Fibroblast of the conjunctiva (primary cell): ENCODE measurements around the gene NIPAL3.
"Not testable (repeated sequence)": the region's sequence is repeated elsewhere in the genome, so short reads cannot be mapped to it uniquely, and the experiment has no call there.

Experiments
- DNase-seq: peaks from one replicate; pipeline ENCODE4 v3.0.0-alpha.2; 2010; ENCODE audit warnings: low read depth

Gene NIPAL3

GRCh38 chr1:24491577-24492360 lies 76.2 kb downstream of the NIPAL3 start:
- DNase-seq = no peak

DNA sequence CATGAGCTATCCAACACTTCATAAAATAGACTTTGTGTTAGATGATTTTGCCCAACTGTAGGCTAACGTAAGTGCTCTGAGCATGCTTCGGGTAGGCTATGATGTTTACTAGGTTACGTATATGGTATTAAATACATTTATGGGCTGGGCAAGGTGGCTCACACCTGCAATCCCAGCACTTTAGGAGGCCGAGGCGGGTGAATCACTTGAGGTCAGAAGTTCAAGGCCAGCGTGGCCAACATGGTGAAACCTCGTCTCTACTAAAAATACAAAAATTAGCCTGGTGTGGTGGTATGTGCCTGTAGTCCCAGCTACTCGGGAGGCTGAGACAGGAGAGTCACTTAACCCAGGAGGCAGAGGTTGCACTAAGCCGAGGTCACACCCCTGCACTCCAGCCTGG lies 77.3 kb downstream of the NIPAL3 start:
- not testable (repeated sequence) for DNase-seq

GRCh38 chr1:24493785-24494184 lies 78.2 kb downstream of the NIPAL3 start:
- DNase-seq = no peak

DNA sequence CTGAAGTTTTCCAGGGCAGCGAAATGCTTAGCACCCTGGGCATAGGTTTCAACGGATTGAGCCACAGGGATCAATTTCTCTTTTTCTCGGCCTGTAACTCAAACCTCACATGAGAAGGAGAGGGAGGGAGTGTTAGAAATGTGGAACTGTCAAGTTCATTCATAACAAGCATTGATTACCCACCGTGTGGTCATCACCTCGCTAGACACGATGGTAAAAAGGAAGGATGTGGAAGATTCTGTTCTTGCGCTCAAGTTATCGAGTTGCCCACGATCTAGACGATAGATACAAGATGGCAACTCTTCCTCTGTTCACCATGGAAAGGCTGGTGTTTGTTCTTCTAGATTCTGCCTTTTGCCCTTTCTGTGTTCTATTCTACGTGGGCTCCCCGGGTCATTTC lies 83.0 kb downstream of the NIPAL3 start:
- DNase-seq = no peak

GRCh38 chr1:24500448-24501048 lies 84.9 kb downstream of the NIPAL3 start:
- DNase-seq = no peak

- no peak for DNase-seq
Observed at GRCh38 chr1:24501371-24502064, 85.9 kb downstream of the NIPAL3 start.

DNA sequence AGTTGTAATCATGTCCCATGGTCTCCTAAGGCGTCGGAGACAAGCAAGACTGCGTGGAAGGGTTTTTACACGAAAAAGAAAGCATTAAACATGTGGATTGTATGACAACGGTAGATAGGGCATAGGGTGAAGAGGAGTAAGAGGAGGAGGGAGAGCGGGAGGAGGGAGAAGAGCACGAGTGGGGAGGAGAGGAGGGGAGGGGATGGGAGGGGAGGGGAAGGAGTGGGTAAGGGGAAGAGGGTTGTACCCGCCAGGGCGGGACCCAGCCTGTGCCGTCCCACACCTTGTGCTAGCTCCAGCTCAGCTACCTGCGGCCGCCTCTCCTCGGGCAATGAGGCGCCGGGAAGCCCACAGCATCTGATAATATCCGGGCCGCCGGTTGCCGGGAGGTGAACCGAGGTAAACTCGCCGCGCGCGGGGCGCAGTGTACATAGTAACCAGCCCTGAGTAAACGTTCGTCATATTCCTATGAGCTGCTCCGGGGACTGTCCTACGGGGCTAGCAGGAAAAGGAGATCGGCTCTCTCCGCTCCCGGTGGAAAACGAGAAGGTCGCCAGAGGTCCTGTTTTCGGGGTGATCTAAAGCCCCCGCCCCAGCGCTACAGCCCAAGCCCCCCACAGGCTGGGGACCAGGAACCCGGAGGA lies 86.6 kb downstream of the NIPAL3 start:
- no peak for DNase-seq

- peak; percentile 47 for DNase-seq
Observed at GRCh38 chr1:24502709-24503058, 87.1 kb downstream of the NIPAL3 start, which contains the start of gene RCAN3. TSS of gene RCAN3 (plus strand) at chr1:24502836. CDS start at chr1:24514373, 11,537 bp downstream.

GRCh38 chr1:24503059-24503751 lies 87.6 kb downstream of the NIPAL3 start:
- DNase-seq = no peak

DNA sequence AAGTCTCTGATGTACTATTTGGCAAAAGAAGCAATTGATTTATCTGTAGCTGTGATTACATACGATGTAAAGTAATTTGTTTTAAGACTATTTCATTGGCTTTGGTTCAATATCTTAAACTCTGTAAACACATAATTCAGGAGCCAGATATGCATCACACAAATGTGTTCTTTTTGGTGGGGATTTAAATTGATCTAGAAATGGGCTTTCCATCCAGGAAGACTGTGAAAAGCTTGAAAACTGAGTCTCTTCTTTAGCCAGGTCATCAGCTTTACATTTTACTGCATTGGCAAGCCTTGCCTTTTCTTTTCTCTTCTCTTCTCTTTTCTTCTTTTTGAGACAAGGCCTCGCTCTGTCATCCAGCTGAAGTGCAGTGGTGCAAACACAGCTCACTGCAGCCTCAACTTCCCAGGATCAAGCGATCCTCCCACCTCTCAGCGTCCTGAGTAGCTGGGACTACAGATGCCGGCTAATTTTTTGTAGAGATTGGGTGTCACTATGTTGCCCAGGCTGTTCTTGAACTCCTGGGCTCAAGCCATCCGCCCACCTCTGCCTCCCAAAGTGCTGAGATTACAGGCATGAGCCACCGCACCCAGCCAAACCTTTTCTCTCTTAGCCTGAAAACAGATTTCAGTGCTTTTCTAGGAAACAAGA lies 88.4 kb downstream of the NIPAL3 start:
- no peak for DNase-seq

GRCh38 chr1:24504560-24504959 lies 89.0 kb downstream of the NIPAL3 start:
- DNase-seq = no peak

GRCh38 chr1:24505816-24506215 lies 90.2 kb downstream of the NIPAL3 start:
- no peak for DNase-seq

DNA sequence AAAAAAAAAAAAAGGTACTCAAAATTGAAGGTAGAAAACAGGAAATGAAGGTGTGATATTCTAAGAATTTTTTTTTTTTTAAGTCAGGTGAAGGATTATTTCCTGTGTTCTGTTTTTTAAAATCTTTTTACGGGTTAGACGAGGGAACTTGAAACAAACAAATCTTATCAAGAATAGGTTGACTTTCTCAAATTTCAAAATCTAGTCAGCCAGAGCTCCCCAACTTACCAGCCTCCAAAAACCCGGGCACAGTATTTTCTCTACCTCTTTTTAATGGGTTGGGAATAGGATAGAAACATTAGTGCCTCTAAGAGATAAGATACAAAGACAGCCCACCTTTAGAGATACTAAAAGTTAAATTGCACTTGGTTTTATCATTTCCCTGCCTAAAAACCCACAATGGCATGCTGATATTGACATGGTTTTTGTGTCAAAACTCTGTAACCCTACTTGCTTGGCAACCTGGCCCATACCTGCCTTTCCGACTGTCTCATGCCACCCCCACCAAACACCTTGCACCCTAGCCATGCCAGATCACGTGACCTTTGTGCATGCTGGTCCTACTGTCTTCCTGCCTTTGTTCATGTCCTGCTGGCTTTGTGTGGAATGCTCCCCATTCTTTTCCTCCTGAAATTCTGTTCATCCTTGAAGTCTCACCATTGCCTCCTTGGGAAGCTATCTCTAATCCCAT lies 91.2 kb downstream of the NIPAL3 start:
- no peak for DNase-seq

GRCh38 chr1:24507405-24507804 lies 91.8 kb downstream of the NIPAL3 start:
- no peak for DNase-seq

DNA sequence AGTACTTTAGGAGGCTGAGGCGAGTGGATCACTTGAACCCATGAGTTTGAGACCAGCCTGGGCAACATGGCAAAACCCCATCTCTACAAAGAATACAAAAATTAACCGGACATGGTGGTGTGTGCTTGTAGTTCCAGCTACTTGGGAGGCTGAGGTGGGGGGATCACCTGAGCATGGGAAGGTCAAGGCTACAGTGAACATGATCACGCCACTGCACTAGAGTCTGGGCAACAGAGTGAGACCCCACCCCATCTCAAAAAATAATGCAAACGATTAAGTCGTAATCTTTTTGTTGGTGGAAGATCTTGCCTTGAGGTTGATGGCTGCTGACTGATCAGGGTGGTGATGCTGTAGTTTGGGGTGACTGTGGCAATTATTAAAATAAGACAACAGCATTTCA lies 93.3 kb downstream of the NIPAL3 start:
- DNase-seq = no peak

GRCh38 chr1:24513706-24514105 lies 98.1 kb downstream of the NIPAL3 start:
- no peak for DNase-seq

DNA sequence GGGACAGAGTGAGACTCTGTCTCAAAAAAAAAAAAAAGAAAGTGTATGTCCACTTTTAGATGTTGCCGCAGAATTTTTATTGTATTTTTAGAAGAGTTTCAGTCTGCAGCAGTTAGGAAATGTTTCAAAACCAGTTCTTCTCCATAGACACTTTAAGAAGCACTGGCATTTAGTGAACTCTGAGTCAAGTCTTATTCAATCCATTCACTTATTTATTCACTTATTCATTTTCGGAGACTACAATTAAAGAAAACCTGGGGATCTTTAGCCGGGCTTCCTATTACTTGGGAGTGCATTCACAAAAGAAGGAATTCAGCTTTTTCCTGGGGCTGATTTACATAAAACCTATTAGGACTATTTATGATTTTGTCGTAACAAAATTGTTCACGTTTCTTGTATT lies 99.3 kb downstream of the NIPAL3 start:
- no peak for DNase-seq

GRCh38 chr1:24515671-24516209 lies 100.1 kb downstream of the NIPAL3 start:
- DNase-seq = not testable (repeated sequence)

DNA sequence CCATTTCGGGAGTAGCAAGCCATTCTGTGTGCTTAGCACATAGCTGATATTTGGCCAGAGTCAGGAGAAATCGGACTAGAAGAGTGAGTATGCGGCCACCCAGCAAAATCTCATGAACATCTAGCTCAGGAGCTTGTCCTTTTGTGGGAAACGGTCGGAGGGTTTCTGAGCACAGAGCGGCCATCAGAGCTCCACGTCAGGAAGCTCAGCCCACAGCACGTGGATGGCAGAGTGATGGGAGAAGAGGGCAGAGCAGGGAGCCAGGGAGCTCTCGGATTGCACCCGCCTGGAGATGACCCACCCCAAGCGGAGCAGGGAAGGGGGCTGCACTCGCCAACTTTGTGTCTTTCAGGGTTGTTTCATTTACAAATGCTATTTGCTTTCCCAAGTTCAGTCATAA lies 100.9 kb downstream of the NIPAL3 start:
- no peak for DNase-seq

DNA sequence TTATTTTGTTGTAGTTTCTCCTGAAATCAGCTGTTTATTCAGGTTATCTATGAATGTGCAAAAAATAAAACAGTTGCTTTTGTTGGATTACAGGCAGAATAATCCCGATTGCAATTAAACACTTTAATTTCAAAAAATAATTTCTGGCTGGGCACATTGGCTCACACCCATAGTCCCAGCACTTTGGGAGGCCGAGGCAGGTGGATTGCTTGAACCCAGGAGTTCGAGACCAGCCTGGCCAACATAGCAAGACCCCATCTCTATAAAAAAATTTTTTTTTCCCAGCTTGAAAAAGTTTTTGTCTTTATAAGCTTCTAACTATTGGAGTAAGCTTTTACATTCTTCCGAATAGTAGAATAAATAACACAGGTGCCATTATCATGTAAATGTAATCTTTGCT lies 102.3 kb downstream of the NIPAL3 start:
- no peak for DNase-seq

GRCh38 chr1:24520282-24520681 lies 104.7 kb downstream of the NIPAL3 start:
- DNase-seq = not testable (repeated sequence)
